ENCODE data around the gene SLCO2A1. TPM values are rescaled to one million over a fixed set of nuclear protein-coding genes. Genes with fewer than 3 reads are reported as not detected.

The SLCO2A1 gene
- total and polyA plus RNA-seq, 2 experiments from 2014 or later: 0.22 to 4.8 TPM

- DNase-seq: no peak
- H3K79me2 ChIP-seq (ENCODE audit: insufficient read depth): no peaks in the 10 kb centered on the region
- no peak overlapping the region for H2AFZ ChIP-seq
- no peak overlapping the region for H3K4me3 ChIP-seq
- H3K4me2 ChIP-seq (ENCODE audit: unreplicated experiment): no peak overlapping the region
- in situ Hi-C loops (cut with MboI): no loop called here
- no peaks in the 10 kb centered on the region for H4K20me1 ChIP-seq (ENCODE audit: insufficient read depth)
- no peaks in the 10 kb centered on the region for H3K9me3 ChIP-seq (ENCODE audit: low read depth)
- no peak for TF ChIP-seq EZH2 (IDR thresholded peaks at IDR 0.05; ENCODE audit: insufficient read depth, poor library complexity, severe bottlenecking)
- TF ChIP-seq EZH2phosphoT487 (IDR thresholded peaks at IDR 0.05; ENCODE audit: insufficient read depth, low read depth): no peak
- H3K9ac ChIP-seq: no peak overlapping the region
- H3K36me3 ChIP-seq (ENCODE audit: low read depth): no peaks in the 10 kb centered on the region
- no peaks in the 10 kb centered on the region for H3K4me1 ChIP-seq (ENCODE audit: insufficient read depth)
- no peaks in the 10 kb centered on the region for H3F3A ChIP-seq (ENCODE audit: insufficient read depth)
- no peak overlapping the region for H3K27ac ChIP-seq
- no peaks in the 10 kb centered on the region for H3K9me2 ChIP-seq (ENCODE audit: insufficient read depth)
- WGBS, 2 experiments (ENCODE audit: low coverage in 1 of 2, low lambda C conversion rate in 2 of 2, missing lambda C conversion rate in 2 of 2): 27 to 30% methylated on average over 1 of the region's 1 CpG
- no peaks in the 10 kb centered on the region for H3K27me3 ChIP-seq (replicated peaks; ENCODE audit: insufficient read depth)
These were observed 20.0 kb upstream of the SLCO2A1 start for GRCh38 chr3:134049676-134050075.

GRCh38 chr3:134048278-134048996 is 18.7 kb upstream of the SLCO2A1 start:
- Histone ChIP-seq H3K4me3 (no peak overlapping the region), H3K79me2 (ENCODE audit: insufficient read depth) (no peaks in the 10 kb centered on the region), H3K9me3 (ENCODE audit: low read depth) (no peaks in the 10 kb centered on the region), H3K27ac (no peak overlapping the region), H3K36me3 (ENCODE audit: low read depth) (no peaks in the 10 kb centered on the region), H3K27me3 (replicated peaks; ENCODE audit: insufficient read depth) (no peaks in the 10 kb centered on the region), H3K4me2 (ENCODE audit: unreplicated experiment) (no peak overlapping the region), H3K9ac (no peak overlapping the region), H3K4me1 (ENCODE audit: insufficient read depth) (no peaks in the 10 kb centered on the region), H3K9me2 (ENCODE audit: insufficient read depth) (no peaks in the 10 kb centered on the region), H2AFZ (no peak overlapping the region), H4K20me1 (ENCODE audit: insufficient read depth) (no peaks in the 10 kb centered on the region), H3F3A (ENCODE audit: insufficient read depth) (no peaks in the 10 kb centered on the region)
- WGBS, 2 experiments (ENCODE audit: low coverage in 1 of 2, low lambda C conversion rate in 2 of 2, missing lambda C conversion rate in 2 of 2): 79% methylated on average over 9 of the region's 9 CpGs
- TF ChIP-seq EZH2phosphoT487 (IDR thresholded peaks at IDR 0.05; ENCODE audit: insufficient read depth, low read depth): no peak
- no peak for TF ChIP-seq EZH2 (IDR thresholded peaks at IDR 0.05; ENCODE audit: insufficient read depth, poor library complexity, severe bottlenecking)
- DNase-seq: no peak
- in situ Hi-C loops (cut with MboI): no loop called here

GRCh38 chr3:134044459-134044858 is 14.7 kb upstream of the SLCO2A1 start:
- Histone ChIP-seq H3K36me3 (ENCODE audit: low read depth) (no peaks in the 10 kb centered on the region), H3F3A (ENCODE audit: insufficient read depth) (no peaks in the 10 kb centered on the region), H2AFZ (no peak overlapping the region), H3K27me3 (replicated peaks; ENCODE audit: insufficient read depth) (no peaks in the 10 kb centered on the region), H3K4me1 (ENCODE audit: insufficient read depth) (no peaks in the 10 kb centered on the region), H3K9me3 (ENCODE audit: low read depth) (no peaks in the 10 kb centered on the region), H3K79me2 (ENCODE audit: insufficient read depth) (no peaks in the 10 kb centered on the region), H3K27ac (no peak overlapping the region), H4K20me1 (ENCODE audit: insufficient read depth) (no peaks in the 10 kb centered on the region), H3K9ac (no peak overlapping the region), H3K4me2 (ENCODE audit: unreplicated experiment) (no peak overlapping the region), H3K9me2 (ENCODE audit: insufficient read depth) (no peaks in the 10 kb centered on the region), H3K4me3 (no peak overlapping the region)
- TF ChIP-seq EZH2phosphoT487 (IDR thresholded peaks at IDR 0.05; ENCODE audit: insufficient read depth, low read depth): no peak
- TF ChIP-seq EZH2 (IDR thresholded peaks at IDR 0.05; ENCODE audit: insufficient read depth, poor library complexity, severe bottlenecking): no peak
- no peak for DNase-seq
- in situ Hi-C loops (cut with MboI): no loop called here

DNA sequence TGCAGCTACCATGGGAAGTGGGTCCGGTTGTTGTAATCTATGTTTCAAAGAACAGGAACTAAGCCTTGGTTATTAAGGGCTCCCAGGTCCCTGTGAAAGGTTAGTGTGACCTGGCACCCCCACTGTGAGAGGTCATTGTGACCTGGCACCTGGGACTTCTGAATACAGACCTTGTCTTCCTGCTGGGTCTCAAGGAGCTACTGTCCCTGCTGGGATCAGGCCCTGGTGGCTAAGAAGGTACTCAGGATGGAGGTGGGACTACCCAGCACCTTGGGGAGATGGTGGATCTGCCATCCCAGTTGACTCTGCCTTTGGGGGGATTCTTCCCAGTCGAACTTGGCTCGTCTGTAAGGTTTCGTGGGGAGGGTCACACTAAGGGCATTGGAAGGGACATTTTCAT is 10.3 kb upstream of the SLCO2A1 start:
- H3K9me3 ChIP-seq (ENCODE audit: low read depth): no peaks in the 10 kb centered on the region
- no peaks in the 10 kb centered on the region for H3K9me2 ChIP-seq (ENCODE audit: insufficient read depth)
- no peaks in the 10 kb centered on the region for H4K20me1 ChIP-seq (ENCODE audit: insufficient read depth)
- H3K4me1 ChIP-seq (ENCODE audit: insufficient read depth): no peaks in the 10 kb centered on the region
- H3K4me2 ChIP-seq (ENCODE audit: unreplicated experiment): no peak overlapping the region
- no peak for DNase-seq
- H3K36me3 ChIP-seq (ENCODE audit: low read depth): no peaks in the 10 kb centered on the region
- in situ Hi-C loops (cut with MboI): no loop called here
- no peaks in the 10 kb centered on the region for H3K27me3 ChIP-seq (replicated peaks; ENCODE audit: insufficient read depth)
- H2AFZ ChIP-seq: no peak overlapping the region
- H3K9ac ChIP-seq: no peak overlapping the region
- 87 to 88% methylated on average over 4 of the region's 4 CpGs for WGBS, 2 experiments (ENCODE audit: low coverage in 1 of 2, low lambda C conversion rate in 2 of 2, missing lambda C conversion rate in 2 of 2)
- no peak overlapping the region for H3K27ac ChIP-seq
- no peaks in the 10 kb centered on the region for H3K79me2 ChIP-seq (ENCODE audit: insufficient read depth)
- H3K4me3 ChIP-seq: no peak overlapping the region
- H3F3A ChIP-seq (ENCODE audit: insufficient read depth): no peaks in the 10 kb centered on the region
- TF ChIP-seq EZH2phosphoT487 (IDR thresholded peaks at IDR 0.05; ENCODE audit: insufficient read depth, low read depth) (no peak), EZH2 (IDR thresholded peaks at IDR 0.05; ENCODE audit: insufficient read depth, poor library complexity, severe bottlenecking) (no peak)

Measured in GM23248 (cell line).